ENCODE data around the gene INSYN1. TPM values are rescaled to one million over a fixed set of nuclear protein-coding genes. Genes with fewer than 3 reads are reported as not detected.
"Not testable (repeated sequence)": the region's sequence is repeated elsewhere in the genome, so short reads cannot be mapped to it uniquely, and the experiment has no call there.

Gene INSYN1
- total RNA-seq, 1 experiment from 2014 or later, result 2.4 TPM

DNA sequence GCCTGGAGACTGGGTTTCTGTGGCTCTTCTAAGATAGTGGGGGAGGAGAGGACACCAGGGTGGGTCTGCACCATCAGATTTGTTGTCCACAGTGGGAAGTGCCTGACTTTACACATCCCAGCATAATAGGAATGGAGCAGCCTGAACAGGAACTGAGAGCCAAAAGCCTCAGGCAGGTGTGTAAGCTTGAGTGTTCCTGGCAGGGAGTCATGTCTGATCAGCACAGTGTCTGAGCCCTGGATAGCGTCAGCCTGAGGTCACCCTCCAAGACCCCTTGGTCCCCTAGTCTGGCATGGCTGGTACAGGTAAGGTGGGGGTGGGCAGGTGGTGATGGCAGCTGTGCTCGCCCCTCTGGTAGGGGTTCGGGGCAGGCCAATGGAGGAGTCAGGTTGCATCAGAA lies 20.2 kb downstream of the INSYN1 start:
- in situ Hi-C loops (cut with HindIII; ENCODE audit: low pct_unique_long_range_greater_than_20kb, low sequenced_read_pairs), result no loop called here
- no peak for DNase-seq (ENCODE audit: low read depth, low spot score)

DNA sequence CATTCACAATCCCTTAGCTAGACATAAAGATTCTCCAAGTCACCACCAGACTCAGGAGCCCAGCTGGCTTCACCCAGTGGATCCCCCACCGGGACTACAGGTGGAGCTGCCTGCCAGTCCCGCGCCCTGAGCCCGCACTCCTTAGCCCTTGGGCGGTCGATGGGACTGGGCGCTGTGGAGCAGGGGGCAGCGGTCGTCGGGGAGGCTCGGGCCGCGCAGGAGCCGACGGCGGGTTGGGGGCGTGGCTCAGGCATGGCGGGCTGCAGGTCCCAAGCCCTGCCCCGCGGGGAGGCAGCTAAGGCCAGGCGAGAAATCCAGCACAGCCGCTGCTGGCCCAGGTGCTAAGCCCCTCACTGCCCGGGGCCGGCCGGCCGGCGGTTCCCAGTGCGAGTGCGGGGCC lies 21.1 kb downstream of the INSYN1 start:
- DNase-seq (ENCODE audit: low read depth, low spot score); in situ Hi-C loops (cut with HindIII; ENCODE audit: low pct_unique_long_range_greater_than_20kb, low sequenced_read_pairs): not testable (repeated sequence)

DNA sequence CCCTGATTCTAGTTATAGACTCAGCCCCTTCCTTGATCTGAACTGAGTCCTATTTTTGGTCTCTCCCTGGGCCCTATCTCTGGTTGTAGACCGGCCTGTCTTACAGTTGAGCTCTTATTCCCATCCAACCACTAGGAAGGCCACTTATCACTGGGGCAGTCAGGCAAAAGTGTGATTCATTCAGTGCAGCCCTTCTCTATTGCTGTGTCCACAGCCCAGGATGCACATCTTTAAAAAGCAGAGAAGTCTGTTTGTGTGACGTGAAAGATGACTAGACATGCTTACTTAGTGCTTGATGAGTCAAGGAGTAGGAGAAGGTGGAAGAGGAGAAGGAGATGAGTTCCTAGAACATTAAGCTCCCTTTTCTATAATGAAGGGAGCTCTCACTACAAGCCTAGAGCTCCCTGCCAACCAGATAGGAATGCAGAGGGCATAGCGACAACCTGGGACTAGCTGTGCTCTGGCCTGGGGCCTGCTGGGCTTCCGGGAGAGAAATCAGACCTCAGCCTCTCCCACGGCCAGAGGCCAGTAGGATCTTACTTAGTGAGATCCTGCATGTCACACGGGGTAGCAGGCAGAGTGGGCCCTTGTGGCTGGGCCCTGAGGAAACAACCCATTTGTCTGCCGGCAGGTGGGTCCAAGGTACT lies 25.7 kb downstream of the INSYN1 start:
- DNase-seq (ENCODE audit: low read depth, low spot score), result no peak
- in situ Hi-C loops (cut with HindIII; ENCODE audit: low pct_unique_long_range_greater_than_20kb, low sequenced_read_pairs), result no loop called here

DNA sequence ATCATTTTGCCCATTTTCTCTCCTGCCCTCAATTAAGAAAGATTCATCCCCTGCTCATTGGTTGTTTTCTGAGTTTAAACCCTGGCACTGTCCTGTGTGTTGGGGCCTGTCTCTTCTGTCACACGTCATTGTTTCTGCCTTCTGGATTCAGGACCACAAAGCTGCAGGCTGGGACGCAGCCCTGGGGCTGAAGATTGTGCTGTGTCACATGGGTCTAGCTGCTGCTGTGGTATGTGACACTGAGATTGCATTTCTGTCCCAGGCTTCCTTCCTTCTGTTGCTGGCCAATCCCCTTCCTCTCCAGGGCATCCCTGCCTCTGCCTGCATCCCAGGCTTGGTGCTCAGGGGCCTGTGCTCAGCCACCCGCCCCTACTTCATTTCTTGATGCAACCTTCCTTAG lies 28.9 kb downstream of the INSYN1 start:
- in situ Hi-C loops (cut with HindIII; ENCODE audit: low pct_unique_long_range_greater_than_20kb, low sequenced_read_pairs), result no loop called here
- DNase-seq (ENCODE audit: low read depth, low spot score), result no peak

DNA sequence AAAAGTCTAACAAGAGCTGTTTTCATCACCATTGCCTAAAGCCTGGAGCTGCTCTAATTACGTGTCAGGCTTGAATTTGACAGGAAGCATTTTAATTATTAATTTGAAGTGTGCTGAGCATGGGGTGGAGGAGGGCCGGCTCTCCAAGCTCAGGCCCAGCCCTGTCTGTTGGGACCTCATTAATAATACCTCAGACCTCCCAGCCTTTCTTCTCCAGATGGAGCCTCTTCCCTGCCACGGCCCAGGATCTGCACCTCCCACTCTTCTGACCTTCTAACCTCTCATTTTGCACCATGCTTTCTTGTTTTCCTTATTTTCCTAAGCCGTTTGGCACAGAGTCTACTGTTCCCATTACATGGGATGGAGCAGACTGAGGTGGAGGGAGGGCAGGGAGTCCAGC lies 30.0 kb downstream of the INSYN1 start:
- in situ Hi-C loops (cut with HindIII; ENCODE audit: low pct_unique_long_range_greater_than_20kb, low sequenced_read_pairs), result no loop called here
- DNase-seq (ENCODE audit: low read depth, low spot score), result no peak

DNA sequence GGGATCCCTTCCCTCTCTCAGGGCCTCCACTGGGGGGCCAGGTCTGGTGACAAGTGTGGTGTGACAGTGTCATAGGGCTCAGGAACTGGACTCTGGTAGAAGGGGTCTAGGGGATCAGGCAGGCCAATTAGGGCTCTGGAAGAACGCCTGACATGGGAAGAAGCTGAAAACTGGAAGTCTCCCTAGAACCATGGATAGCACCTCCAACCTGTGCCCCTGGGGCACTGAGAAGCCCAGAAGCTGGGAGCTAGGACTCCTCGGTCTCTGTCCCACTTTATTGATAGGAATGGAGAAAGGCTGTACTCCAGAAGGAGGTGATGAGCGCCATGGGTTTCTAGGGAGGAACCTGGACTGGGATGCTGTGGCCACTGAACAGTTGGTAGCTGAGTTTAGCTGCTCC lies 30.7 kb downstream of the INSYN1 start:
- in situ Hi-C loops (cut with HindIII; ENCODE audit: low pct_unique_long_range_greater_than_20kb, low sequenced_read_pairs), result no loop called here
- no peak for DNase-seq (ENCODE audit: low read depth, low spot score)

DNA sequence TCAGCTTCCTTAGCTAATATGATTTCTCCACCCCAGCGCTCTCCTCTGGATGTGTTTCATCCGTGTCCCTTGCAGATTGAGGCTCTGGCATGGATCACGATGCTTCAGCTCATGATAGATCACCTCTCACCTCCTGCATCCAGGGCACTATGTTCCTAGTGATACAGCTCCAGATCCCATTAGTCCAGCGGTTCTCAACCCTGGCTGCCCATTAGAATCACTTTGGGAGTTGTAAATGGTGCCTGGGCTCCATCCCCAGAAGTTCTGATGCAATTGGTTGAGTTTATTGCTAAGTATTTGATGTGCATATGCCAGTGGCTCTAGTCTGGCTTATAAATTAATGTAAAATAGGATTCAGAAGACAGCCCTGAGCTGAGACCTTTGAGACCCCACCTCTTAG lies 34.5 kb downstream of the INSYN1 start:
- in situ Hi-C loops (cut with HindIII; ENCODE audit: low pct_unique_long_range_greater_than_20kb, low sequenced_read_pairs), result no loop called here

DNA sequence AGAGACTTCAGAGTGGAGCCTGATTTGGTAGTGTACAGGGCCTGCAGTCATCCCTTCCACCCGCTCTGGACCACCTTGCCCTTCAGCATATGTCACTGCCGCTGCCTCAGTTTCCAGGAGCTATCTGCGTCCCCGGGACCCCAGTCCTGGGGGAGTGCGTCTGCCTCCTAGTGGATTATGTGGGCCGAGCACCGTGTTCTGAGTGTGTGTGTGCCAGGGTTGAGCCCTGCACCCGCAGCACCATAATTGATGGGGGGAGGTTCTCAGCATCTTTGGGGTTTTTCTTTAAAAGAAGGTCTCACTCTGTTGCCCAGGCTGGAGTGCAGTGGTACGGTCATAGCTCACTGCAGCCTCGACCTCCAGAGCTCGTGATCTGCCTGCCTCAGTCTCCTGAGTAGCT lies 35.3 kb downstream of the INSYN1 start:
- in situ Hi-C loops (cut with HindIII; ENCODE audit: low pct_unique_long_range_greater_than_20kb, low sequenced_read_pairs), result no loop called here
- DNase-seq (ENCODE audit: low read depth, low spot score), result peak; percentile 22

More for the DNA sequence above, 34.5 kb downstream of the INSYN1 start:
- no peak for DNase-seq (ENCODE audit: low read depth, low spot score)

DNA sequence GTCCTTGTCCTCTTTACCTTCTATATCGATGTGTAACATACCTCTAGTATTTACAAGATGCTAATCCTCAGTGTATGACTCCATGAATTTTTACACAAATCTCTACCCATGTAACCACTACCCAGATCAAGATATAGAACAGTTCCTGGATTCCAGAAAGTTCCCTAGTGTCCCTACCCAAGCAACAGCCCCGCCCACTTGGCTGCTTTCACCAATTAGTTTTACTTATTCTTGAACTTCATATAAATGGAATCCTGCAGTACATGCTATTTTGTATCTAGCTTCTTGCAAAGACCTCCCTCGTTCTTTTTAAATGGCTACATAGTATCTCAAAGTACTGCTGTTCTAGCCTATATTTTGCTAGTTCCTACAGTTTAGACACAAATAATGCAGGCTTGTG lies 35.9 kb downstream of the INSYN1 start:
- no peak for DNase-seq (ENCODE audit: low read depth, low spot score)
- in situ Hi-C loops (cut with HindIII; ENCODE audit: low pct_unique_long_range_greater_than_20kb, low sequenced_read_pairs), result no loop called here

DNA sequence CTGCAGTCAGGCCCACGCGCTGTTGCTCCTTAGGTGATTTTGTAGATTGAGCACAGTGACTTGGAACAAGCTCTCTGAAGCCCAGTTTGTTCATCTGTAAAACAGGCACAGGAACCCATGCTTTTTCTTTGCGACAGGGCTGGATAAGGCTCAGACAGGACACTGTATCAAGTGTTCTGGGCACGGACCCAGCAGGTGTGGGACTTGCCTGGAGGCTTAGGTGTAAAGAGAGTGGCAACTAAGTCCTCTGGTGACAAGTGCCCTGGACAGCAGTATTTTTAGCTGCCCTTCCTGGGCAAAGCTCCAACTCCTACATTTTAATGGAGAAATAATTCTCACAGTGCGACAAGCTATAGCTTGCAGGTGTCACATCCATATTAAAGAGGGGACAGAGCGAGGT lies 36.7 kb downstream of the INSYN1 start:
- in situ Hi-C loops (cut with HindIII; ENCODE audit: low pct_unique_long_range_greater_than_20kb, low sequenced_read_pairs), result no loop called here
- DNase-seq (ENCODE audit: low read depth, low spot score), result no peak

DNA sequence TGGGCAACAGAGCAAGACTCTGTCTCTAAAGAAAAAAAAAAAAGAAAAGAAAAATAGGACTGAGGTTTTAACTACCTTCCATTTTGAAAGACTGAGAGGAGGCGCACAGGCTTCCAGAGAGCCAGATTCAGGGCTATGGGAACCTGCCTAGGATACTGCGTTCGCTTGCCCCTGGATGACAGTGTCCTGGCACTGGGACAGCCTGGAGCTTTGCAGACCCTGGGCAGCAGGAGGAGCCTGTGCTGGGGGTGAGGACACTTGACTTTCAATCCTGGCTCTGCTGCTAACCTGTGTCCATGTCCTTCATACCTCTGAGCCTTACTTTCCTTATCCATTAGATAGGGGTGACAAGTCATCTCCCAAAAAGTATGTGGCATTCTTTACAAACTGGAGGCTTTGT lies 37.7 kb downstream of the INSYN1 start:
- in situ Hi-C loops (cut with HindIII; ENCODE audit: low pct_unique_long_range_greater_than_20kb, low sequenced_read_pairs), result no loop called here
- DNase-seq (ENCODE audit: low read depth, low spot score), result no peak

DNA sequence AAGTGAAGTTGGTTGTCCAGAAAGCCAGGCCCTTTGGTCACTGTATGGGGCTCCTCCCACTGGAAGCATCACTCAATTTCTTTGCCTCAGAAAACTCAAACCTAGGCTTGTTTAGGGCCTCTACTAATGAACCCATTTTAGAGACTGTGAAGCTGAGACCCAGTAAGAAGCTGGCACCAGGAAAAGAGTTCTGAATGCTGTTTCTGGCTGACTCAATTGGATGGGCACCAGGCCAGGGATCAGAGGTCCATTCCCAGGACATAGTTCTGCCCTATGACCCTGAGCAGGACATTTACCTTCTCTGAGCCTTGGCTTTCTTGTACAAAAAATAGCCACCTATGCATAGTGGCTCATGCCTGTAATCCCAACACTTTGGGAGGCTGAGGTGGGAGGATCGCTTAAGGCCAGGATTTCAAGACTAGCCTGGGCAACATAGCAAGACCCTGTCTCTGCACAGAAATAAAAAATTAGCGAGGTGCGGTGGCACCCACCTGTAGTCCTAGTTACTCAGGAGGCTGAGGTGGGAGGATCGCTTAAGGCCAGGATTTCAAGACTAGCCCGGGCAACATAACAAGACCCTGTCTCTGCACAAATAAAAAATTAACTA lies 38.4 kb downstream of the INSYN1 start:
- in situ Hi-C loops (cut with HindIII; ENCODE audit: low pct_unique_long_range_greater_than_20kb, low sequenced_read_pairs), result no loop called here
- no peak for DNase-seq (ENCODE audit: low read depth, low spot score)

DNA sequence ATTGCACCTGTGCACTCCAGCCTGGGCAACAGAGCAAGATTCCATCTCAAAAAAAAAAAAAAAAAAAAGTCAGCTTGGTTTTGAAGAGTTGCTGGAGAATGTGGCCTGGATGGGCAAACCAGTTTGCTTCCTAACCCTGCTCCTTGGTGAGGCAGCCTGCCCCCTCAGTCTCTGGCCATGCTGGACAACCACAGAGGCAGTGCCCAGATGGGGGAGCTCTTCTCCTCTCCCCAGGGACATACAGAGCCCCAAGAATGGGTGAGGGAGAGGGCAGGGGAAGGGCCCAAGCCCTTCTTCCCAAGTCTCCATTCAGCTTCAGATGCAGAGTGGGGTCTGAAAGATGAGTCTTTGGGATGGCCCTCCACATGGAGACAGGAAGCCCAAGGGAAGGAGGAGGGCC lies 41.0 kb downstream of the INSYN1 start:
- in situ Hi-C loops (cut with HindIII; ENCODE audit: low pct_unique_long_range_greater_than_20kb, low sequenced_read_pairs), result no loop called here
- DNase-seq (ENCODE audit: low read depth, low spot score), result no peak

DNA sequence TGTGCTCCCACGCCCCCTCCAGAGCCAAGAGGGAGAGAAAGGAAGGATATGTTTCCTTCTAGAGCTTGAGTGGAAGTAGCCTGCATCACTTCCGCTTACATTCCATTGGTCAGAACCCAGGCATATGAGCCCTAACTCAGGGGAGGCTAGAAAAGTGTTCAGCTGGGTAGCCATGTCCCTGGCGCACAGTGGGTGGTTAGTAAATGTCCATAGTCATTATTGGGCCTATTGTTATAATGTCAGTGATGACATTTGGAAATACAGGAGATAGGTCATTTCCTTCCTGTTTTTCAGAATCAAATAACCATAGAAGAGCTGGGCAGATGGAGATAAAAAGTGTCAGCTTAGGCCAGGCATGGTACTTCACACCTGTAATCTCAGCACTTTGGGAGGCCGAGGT lies 41.6 kb downstream of the INSYN1 start:
- DNase-seq (ENCODE audit: low read depth, low spot score), result no peak
- in situ Hi-C loops (cut with HindIII; ENCODE audit: low pct_unique_long_range_greater_than_20kb, low sequenced_read_pairs), result no loop called here

DNA sequence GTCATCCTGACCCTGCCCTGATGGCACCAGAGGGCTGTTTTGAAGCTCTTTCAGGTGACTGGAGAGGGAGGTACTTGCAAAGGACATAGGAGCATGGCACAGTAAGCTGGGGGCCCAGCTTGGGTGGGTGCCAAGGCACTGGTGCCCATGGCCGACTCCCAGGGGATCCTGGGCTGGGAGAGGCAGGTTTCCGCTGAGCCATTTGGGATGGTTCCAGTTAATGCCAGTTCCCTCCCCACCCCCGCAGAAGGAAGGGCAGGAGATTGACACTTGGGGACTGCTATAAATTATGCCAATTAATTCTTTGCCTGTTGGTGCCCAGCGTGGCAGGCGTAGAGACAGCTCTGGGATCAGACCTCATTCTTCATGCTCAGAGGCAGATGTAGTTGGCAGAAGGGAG lies 42.8 kb downstream of the INSYN1 start:
- DNase-seq (ENCODE audit: low read depth, low spot score), result no peak
- in situ Hi-C loops (cut with HindIII; ENCODE audit: low pct_unique_long_range_greater_than_20kb, low sequenced_read_pairs), result no loop called here

DNA sequence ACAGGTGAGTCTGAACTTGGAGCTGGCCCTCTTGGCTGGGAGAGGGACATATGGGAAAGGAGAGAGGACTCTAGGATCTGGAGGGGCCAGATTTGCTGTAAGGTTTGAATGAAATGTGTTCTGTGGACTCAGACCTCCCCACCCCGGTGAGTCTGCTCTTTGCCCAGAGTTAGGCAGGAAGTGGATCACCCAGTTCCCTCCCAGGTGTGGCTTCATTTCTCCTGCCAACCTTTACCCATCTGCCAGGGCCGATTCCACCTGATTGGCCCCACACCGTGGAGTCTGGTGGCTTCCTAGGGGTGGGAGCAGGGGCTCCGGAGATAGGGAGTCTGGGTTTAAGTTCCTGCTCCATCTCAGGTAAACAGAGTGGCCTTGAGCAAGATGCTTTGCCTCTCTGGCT lies 43.5 kb downstream of the INSYN1 start:
- in situ Hi-C loops (cut with HindIII; ENCODE audit: low pct_unique_long_range_greater_than_20kb, low sequenced_read_pairs), result no loop called here
- no peak for DNase-seq (ENCODE audit: low read depth, low spot score)

DNA sequence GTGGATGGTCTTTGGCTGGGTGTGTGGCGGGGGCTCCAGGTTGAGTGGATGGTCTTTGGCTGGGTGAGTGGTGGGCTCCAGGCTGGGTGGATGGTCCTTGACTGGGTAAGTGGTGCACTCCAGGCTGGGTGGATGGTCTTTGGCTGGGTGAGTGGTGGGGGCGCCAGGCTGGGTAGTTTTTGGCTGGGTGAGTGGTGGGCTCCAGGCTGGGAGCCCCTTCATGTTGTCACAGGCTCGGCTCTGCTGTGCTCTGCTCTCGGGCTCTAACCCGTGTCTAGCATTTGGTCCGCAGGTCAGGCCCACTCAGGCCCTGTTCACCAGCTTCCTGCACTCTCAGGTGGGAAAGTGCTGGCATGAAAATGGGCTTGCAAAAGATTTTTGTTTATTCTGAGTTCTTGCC lies 43.9 kb downstream of the INSYN1 start:
- DNase-seq (ENCODE audit: low read depth, low spot score), result no peak
- in situ Hi-C loops (cut with HindIII; ENCODE audit: low pct_unique_long_range_greater_than_20kb, low sequenced_read_pairs), result no loop called here

DNA sequence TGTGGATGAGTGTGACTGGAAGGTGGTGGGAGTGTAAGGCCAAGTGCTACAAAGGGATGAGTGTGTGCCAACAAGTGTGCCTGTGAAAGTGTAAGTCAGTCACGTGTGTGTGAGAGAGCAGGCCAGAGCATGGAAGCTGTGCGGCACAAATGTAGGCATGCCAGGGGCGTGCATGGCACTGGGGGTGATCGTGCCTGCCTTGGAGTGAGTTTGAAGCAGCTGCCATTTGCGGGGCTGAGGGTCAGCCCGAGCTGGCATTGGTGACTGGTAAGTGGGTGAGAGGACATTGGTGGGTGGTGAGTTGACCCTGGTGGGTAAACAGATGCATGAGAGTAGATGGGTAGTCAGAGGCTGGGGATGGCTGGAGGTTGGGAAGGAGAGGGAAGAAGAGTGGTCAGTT lies 44.5 kb downstream of the INSYN1 start:
- in situ Hi-C loops (cut with HindIII; ENCODE audit: low pct_unique_long_range_greater_than_20kb, low sequenced_read_pairs), result no loop called here
- no peak for DNase-seq (ENCODE audit: low read depth, low spot score)

DNA sequence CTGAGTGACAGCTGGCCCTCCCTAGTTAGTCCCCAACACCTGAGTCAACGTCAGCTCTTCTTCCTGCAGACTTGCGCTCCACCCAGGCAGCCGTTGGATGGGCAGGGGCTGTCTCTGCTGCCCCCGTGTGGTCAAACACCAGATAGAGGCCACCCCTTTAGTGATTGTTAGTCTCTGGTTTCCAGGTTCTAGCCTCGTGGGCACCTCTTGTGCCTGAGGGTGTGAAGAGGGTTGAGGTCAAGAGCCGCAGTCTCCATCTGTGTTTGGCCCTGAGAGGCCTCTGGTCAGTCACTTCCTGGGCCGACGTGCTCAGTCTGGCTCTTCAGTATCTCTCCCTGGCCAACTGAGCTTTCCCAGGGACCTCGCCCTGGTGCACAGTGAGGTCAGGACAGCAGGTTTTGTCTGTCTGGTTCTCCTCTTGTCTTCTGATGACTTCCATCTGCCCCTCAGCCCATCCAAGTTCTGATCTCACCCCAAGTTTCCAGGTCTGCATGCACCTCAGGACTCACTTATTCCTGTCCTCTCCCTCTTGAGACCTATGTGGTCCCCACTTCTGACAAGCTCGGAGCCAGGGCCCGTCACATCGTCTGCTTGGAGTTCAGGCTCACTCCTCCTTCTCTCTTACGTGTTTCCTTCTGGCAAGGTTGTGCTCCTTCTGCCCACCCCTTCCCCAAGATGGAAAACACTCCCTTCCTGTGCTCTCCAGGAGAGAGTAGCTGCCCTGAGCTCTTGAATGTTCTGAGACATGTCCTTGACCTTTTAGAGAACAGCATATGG lies 48.1 kb downstream of the INSYN1 start:
- DNase-seq (ENCODE audit: low read depth, low spot score), result peak; percentile 71
- in situ Hi-C loops (cut with HindIII; ENCODE audit: low pct_unique_long_range_greater_than_20kb, low sequenced_read_pairs), result no loop called here

Data from SK-MEL-5 (cell line).